Activated CD8-positive, alpha-beta memory T cell treated with anti-CD3 and anti-CD28 coated beads, Interleukin-2, amount 50 U/mL, for 4 hours (primary cell): ENCODE measurements around the gene TTYH3.
"Not testable (repeated sequence)": the region's sequence is repeated elsewhere in the genome, so short reads cannot be mapped to it uniquely, and the experiment has no call there.

Experiments
- DNase-seq: peaks from one replicate; pipeline ENCODE4 v3.0.0-alpha.2; 2020

The TTYH3 gene

GRCh38 chr7:2603044-2603965, 28.5 kb upstream of the TTYH3 start:
- DNase-seq, result no peak

- DNase-seq, result no peak
Measured at GRCh38 chr7:2604608-2605174, 27.1 kb upstream of the TTYH3 start.

- no peak for DNase-seq
Measured at GRCh38 chr7:2605608-2606538, 25.9 kb upstream of the TTYH3 start.

GRCh38 chr7:2606539-2606936, 25.2 kb upstream of the TTYH3 start:
- no peak for DNase-seq

GRCh38 chr7:2607122-2607922, 24.5 kb upstream of the TTYH3 start:
- no peak for DNase-seq

GRCh38 chr7:2607923-2608904, 23.6 kb upstream of the TTYH3 start:
- DNase-seq, result no peak

- DNase-seq, result no peak
Measured at GRCh38 chr7:2608921-2609411, 22.8 kb upstream of the TTYH3 start.

- DNase-seq, result not testable (repeated sequence)
Measured at GRCh38 chr7:2609646-2610045, 22.1 kb upstream of the TTYH3 start.

GRCh38 chr7:2610466-2610865, 21.3 kb upstream of the TTYH3 start:
- DNase-seq, result no peak

GRCh38 chr7:2610898-2611297, 20.9 kb upstream of the TTYH3 start:
- DNase-seq, result no peak

- DNase-seq, result no peak
Measured at GRCh38 chr7:2611401-2611800, 20.4 kb upstream of the TTYH3 start.

- DNase-seq, result no peak
Measured at GRCh38 chr7:2611922-2612321, 19.9 kb upstream of the TTYH3 start.

- no peak for DNase-seq
Measured at GRCh38 chr7:2612445-2613097, 19.2 kb upstream of the TTYH3 start.

GRCh38 chr7:2613098-2613930, 18.5 kb upstream of the TTYH3 start:
- DNase-seq, result no peak

- no peak for DNase-seq
Measured at GRCh38 chr7:2613931-2614600, 17.7 kb upstream of the TTYH3 start.

GRCh38 chr7:2614631-2615330, 17.0 kb upstream of the TTYH3 start:
- DNase-seq, result no peak

- DNase-seq, result no peak
Measured at GRCh38 chr7:2616387-2617324, 15.1 kb upstream of the TTYH3 start.
